CD4-positive, alpha-beta T cell treated with Interleukin-15 for 4 hours (primary cell): ENCODE measurements around the gene MYOF.
"Not testable (repeated sequence)": the region's sequence is repeated elsewhere in the genome, so short reads cannot be mapped to it uniquely, and the experiment has no call there.

Experiments
- DNase-seq: peaks from one replicate; pipeline ENCODE4 v3.0.0-alpha.2; 2020; ENCODE audit warnings: low spot score

MYOF gene

DNA sequence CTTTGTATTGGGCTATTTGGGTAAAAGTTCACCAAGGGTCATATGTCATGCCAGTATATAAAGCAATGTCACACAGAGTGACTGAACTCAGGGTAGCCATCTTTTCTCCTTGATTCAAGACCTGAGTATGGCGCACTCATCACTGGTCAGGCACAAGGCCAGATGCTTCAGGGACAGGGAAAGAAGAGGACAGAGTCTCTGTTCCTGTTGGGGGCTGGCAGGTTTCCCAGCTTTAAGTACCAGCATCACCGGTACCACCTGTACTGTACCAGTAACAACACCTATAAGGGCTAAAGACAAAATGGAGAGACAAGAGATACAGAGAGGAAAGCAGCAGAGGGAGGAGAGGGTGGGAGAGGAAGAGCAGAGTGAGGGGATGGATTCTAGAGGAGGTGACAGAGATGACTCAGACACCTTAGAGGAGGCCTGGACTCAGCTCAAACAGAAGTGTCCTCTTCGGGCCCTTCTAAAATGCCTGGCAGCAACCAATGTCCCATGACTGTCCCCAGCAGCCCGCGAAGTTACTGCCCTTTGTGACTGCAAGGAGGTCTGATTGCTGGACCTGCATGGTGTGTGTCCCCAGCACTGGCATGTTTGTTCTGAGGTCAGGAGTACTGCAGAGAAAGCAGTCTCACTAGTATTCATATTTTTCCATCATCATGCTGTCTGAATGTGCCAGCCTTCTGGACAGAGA is 191.3 kb downstream of the MYOF start:
- no peak for DNase-seq

DNA sequence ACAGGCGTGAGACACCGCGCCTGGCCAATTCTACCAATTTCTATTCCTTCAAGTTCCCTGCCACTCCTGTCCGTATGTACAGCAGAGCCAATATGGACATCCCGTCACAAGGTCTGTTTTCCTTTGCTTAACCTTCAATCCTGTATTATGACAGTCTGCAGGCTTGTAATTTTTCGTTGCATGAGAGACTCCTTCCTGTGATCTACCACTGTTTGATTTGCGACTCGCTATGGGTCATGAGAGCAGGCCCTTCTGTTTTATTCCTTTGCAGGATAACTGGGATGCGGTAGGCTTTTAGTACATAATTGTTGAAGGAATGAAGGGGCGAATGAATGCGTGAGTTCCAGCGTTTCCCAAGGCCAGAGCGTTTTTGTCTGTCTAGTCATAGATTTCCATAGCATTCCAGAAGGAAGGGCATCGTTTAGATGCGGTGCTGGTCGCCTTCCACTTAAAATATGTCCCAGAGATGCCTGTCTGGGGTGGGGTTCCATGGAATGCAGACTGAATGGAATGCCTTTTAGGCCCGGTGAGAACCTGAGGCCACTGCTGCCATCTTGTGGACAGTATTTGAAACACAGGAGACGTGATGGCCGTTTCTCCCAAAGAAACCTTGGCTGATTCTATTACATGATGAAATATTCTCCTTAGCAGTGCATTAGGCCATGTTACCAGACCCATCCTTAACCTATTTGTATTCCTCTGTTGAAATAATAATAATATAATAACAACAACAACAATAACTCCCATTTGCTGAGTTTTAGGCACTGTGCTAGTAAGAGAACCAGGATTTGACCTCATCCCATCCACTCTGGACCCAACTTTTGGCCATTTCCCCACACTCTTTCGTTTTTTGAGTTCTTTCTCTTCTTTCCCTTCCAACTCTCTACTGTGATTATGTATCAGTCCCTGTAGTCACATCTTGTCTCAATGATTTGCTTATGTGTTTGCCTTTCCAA is 193.2 kb downstream of the MYOF start:
- peak; percentile 51 for DNase-seq

DNA sequence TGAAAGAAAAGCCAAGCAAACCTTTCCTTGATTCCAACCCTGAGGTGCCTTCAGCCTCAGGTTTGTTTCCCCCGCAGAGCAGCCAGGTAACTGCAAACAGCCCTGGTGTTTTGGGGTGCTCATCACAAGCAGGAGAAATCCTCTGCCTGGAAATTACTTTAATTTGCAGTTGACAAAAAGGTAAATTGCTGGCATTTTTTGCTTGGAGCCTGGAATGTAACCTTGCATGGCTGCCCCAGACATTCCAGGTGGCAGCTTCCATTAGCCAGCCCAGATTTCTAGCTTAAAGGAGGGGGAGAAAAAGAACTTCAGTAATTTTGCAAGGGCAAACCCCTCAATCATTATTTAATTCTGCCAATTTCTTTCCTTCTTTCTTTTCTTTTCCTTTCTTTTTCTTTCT is 194.4 kb downstream of the MYOF start:
- no peak for DNase-seq

DNA sequence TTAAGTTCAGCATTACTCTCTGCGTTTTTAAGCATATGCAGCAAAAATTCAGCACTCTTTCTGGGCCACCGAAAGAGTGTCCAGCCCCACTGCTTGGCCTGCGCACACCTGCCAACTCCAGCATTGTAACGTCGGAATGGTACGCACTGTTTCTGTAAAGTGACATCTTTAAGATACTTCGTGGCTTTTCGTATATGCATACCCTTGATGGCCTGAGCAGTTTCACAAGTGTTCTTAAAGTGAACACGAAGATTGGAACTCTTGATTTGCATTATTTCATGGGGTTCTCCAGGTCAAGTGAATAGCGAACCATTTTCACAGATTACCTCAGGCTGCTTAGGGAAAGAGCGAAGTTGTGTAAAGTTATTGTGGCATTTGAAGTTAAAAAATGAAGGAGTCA is 197.9 kb downstream of the MYOF start:
- DNase-seq: not testable (repeated sequence)

DNA sequence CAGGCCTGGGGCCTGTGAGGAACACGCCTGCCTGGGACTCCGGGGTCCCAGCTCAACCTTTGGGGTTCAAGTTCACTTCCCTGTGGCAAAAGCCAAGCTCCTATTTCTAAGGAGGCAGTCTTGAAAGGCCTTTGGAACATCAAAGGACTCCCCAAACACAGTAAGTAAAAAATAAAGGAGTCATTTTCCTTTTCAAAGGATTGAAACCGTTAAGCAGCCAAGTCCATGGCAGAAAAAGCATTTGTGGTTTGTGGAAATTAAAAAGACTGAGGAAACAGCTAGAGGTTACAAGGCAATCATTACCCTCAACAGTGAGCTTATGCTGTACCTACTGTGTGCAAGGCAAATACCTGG is 200.8 kb downstream of the MYOF start:
- DNase-seq: no peak

DNA sequence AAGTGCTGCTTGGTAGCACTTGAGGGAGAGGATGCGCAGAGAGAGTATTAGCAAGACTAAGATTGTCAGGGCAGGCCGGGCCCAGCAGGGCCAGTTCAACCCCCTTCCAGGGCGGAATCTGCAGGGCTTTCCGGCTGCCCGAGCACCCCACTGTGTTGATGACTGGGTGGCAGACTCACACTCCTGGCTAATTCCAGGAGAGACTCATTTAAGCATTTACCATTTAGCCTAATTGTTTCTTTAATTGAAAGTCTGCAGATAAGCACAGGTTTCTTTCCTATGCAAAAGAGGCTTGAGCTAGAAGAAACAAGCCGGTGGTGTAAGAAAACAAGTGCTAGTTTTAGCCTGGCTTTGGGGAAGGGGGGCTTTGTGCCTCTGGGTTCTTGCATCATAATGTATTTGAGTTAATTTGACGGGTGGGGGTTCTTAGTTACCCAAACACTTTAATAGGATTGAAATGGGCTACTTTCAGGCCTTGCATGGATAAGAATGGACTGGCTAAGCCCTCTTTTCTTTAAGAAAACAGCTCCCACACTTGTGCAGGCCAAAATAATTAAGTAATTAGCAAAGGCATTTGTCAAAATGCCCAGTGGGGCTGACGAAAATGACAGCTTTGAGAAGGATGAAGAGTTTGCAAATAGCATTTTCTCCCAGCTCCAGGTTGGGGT is 201.3 kb downstream of the MYOF start:
- no peak for DNase-seq

DNA sequence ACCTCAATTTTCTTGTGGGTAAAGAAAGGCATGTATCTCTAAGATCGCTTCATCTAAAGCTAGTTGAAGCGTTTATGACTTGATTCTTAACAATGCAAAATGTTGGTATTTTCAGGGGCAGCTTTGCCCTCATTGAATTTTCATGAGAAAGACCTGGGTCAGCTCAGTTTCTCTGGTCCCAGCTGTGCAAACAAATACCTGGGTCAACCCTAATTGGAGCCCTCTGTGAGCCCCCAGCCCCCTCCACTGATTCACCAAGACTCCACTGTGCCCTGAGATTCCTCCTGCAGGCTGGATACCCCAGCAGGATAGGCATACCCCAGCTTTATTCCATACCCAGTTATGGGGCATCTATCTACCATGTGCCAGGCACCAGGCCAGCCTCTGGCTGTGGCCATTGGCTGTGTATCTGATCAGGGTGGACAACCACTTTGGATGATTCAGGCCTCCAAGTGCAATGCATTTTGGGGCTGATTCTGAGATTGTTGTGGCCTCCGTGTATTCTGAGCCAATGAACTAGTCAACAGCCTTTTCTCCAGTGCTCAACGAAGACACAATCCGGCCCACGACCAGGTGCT is 201.9 kb downstream of the MYOF start:
- no peak for DNase-seq

DNA sequence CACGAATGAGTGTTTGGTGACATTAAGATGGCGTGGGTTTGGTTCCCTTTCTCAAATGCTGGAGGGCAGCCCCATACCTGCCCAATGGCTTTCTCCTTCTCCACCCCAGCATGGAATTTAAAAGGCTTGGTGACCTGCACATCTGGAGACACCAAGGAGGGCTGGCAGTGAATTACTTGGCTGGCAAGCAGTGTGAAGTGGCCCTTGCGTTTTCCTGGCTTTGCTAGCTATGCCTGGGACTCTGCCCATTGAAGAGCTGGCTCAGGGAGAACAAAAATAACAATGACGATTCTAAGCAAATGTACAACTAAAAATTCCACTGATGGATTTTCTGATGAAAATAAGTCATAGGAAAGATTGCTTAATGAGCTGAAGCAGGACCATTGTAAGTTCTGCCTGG is 204.8 kb downstream of the MYOF start:
- DNase-seq: no peak

DNA sequence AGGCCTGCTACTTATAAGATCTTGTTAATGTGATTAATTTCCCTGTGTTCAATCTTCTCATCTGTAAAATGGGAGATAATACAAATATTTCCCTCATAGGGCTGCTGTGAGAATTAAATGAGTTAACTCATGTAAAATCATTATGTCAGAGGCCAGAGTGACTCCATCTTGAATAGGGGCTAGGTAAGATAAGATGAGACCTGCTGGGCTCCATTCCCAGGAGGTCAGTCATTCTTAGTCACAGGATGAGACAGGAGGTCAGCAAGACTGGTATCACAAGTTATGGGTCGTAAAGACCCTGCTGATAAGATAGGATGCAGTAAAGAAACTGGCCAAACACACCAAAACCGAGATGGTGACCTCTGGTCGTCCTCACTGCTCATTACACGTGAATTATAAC is 207.7 kb downstream of the MYOF start:
- DNase-seq: no peak

DNA sequence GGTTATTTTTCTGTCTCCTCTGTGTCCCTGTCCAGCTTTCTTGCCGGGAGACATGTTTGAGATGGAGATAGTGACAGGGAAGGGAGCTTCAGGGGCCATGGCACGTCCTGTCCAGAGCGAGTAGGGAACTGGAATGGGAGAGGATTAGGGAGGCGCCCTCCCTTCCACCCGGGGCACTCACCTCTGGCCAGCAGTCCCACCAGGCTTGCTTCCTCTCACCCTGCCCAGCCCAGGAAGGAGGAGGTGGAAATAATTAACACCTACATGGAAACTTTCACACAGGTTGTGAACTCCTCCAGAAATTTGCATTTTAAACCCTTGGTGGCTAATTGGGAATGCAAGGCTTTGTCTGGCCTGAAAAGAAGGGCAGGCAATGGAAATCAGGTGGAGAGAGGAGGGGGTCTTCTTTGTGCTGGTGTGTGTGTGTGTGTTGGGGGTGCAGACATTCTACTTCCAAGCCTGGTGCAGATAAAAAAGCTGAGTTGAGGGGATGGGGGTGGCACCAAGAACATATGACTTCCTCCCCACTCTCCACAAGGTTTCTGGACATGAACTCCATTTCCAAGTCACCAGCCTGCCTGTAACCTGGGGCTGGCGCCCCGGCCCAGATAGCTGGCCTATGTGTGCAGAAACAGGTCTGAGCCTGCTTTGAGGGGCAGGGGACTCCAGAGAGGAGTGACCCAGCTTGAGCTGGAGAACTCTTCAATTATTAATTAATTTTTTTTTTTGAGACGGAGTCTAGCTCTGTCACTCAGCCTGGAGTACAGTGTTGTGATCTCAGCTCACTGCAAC is 209.1 kb downstream of the MYOF start:
- no peak for DNase-seq

DNA sequence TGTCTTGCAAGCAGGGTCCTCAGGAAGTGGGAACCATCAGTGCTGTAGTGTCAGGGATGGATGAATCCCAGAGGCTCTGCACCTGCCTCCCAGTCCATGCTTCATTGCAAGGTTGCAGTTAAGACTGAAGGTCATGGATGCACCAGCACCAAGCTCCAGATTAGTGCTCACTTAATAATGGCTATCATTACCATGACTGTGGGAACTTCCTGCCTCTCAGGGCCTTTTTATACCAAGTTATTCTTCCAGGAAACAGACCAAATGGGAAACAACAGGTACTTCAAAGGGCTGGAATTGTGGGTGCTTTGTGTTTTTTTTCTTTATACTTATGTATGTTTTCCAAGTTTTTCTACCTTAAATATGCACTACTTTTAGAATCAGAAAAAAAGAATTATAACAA is 210.8 kb downstream of the MYOF start:
- DNase-seq: no peak

DNA sequence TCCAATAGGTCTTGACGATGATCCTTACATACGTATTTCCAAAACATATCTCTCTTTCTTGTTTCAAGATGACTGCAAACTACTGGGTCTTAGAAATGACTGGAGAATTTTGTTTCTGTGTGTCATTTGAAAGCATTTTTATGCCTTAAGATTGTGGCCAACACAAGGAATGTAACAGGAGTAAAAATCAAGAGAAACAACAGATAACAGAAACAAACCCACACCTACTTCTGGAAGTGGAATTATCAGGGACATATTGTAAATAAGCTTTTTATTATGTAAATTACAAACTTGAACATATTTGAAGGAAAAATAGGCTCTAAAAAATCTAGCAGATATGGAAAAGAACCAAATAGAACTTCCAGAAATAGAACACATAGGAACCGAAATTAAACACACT is 212.9 kb downstream of the MYOF start:
- no peak for DNase-seq

DNA sequence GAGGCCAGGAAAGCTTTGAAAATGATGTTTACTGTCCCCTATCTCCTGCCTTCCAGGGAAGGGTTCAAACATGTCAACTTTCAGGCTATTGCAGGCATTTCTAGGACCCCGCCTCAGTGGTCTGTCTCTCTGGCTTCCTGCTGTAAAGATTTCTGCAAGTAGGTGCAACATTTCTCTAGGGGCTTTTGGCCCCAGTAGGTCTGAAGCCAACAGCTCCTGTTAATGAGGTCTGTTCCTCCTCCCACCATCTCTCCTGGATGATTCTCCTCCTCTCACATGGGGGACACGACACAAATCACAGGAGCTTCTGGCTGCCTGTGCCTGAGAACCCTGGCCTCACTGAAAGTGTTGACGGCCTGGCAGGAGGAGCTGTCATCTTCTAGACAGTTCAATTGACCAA is 214.1 kb downstream of the MYOF start:
- no peak for DNase-seq

DNA sequence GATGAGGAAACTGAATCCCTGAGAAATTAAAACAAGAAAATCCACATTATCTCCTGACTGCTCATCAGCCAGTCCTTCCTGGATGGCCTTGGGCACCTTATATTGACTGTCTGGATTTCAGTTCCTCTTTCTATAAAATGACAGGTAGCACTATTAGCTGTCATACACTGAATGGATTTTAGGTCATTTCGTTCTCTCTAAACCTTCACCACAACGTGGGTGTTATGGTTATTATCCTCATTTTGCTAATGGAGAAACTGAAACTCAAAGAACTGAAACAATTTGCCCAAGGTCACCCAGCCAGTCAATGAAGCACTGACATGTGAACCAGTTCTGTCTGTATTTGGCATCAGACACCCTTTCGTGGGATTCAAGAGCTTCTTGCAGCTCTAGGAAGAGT is 214.6 kb downstream of the MYOF start:
- DNase-seq: no peak

DNA sequence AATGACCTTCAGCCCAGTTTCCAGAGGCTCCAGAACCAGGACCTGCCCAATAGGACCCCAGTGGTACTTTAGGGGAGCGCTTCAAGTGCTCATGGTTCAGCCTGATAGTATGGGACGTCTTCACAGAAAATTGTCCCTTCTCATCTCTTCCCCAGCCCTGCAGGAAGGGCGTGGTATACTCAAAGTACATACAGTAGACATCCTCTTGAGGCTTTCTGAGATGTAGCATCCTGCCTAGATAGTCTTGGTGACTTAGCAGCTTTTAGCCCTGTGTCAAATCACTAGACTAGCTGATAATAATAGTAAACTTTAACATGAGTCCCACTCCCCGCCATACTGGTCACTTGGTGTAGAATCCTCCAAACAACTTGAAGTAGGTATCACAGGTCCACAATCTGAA is 215.3 kb downstream of the MYOF start:
- DNase-seq: no peak

DNA sequence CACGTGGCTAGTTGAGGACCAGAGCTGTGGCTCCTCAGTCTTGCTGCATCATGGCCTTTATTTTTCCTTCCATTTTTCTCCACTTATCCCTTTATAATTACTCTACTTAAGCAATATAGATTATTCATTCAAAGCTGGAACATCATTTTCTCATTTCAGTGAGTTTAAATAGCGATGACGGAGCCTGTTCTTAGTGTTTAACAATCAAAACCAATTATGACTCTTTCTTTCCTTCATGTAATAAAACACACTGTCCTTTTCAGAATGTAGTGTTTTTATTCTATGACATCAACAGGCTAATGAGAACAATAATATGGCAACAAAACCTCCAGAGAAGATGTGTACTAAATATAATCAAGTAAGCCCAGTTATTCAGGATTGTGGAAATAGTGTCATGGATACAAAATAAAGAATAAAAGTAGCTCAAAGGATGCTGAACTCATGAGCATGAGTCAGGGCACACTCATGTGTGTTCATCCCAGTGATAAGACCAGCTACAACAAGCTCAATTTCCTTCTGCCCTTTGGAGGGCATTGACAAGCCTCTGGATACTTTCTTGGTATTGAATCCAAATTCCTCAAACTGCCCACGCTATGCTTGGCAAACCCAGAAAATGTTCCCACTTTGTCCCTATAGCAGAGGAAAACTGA is 220.0 kb downstream of the MYOF start:
- DNase-seq: no peak

DNA sequence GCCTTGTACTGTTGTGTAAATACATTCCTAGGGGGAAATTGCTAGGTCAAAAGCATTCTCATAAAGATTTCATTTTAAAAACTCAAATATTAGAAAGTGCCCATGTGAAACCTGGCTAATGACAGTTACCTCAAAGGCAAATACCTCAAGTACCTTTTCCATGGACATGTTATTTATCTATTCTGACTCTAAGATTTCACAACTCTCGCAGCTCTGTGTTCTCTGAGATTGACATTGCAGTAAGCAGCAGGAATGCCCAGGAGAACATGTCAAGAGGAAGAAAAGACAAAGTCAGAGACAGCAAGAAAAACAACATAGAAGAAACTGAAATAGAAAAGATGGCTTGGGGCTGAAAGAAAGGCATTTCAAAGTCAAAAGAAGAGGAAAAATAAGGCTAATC is 221.0 kb downstream of the MYOF start:
- no peak for DNase-seq

DNA sequence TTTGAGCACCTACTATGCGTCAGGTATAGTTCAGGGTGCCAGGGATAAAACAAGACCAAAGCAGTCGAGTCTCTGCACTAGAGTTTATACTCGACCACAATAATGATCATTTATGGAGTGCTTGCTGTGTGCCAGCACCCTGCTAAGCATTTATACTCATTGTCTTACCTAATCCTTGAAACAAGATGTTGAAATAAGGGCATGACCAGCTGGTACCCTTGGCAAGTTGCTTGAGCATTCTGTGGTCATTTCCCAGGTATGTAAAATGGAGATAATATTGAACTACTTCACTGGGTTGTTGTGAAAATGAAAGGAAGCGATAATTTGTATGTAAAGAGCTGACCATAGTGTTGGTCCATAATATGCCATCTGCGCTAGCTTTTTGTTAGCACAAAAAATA is 223.0 kb downstream of the MYOF start:
- no peak for DNase-seq
